Upper lobe of left lung (tissue), 6 donors: ENCODE data around the gene BRD1. TPM values are rescaled to one million over a fixed set of nuclear protein-coding genes. Genes with fewer than 3 reads are reported as not detected.

Experiments used
- ATAC-seq, 2 donors: fragments of 200-7000 bp; cut with Tn5 transposase; one replicate each; pipeline ENCODE4 v1.9.1; 2022; ENCODE audit warnings: mild to moderate bottlenecking in 2 of 2, moderate library complexity in 2 of 2; ENCODE audit not compliant: low FRiP score in 2 of 2
- DNase-seq, 2 donors: peaks; one replicate each; pipeline ENCODE4 v3.0.0-alpha.2; 2019 to 2020
- H3K27ac ChIP-seq, 4 donors: fragments of 200-600 bp; sonication (generic); one replicate each; pipeline ENCODE4 v1.5.1; 2016 to 2019
- H3K27me3 ChIP-seq, 4 donors: fragments of 200-600 bp; sonication (generic); one replicate each; pipeline ENCODE4 v1.5.1; 2017 to 2019
- H3K36me3 ChIP-seq, 4 donors: fragments of 200-600 bp; sonication (generic); one replicate each; pipeline ENCODE4 v1.5.1; 2016 to 2019
- H3K4me1 ChIP-seq, 4 donors: fragments of 200-600 bp; sonication (generic); one replicate each; pipeline ENCODE4 v1.5.1; 2018 to 2019
- H3K4me3 ChIP-seq, 4 donors: fragments of 200-600 bp; sonication (generic); one replicate each; pipeline ENCODE4 v1.5.1; 2017 to 2019; ENCODE audit warnings: mild to moderate bottlenecking in 2 of 4, moderate library complexity in 1 of 4
- H3K9me3 ChIP-seq, 4 donors: fragments of 200-600 bp; sonication (generic); one replicate each; pipeline ENCODE4 v1.5.1; 2018 to 2019
- EP300 ChIP-seq, 4 donors: sonication (generic); formaldehyde crosslinking; IDR thresholded peaks; one replicate each; pipeline ENCODE4 v1.5.1; 2017; ENCODE audit warnings: antibody characterized with exemption in 4 of 4, control low read depth in 2 of 4
- POLR2A ChIP-seq, 4 donors: fragments of 450-650 bp; IDR thresholded peaks; one replicate each; pipeline ENCODE4 v1.5.1; 2016 to 2017; ENCODE audit warnings: antibody characterized with exemption in 4 of 4, mild to moderate bottlenecking in 2 of 4
- POLR2AphosphoS5 ChIP-seq, 2 donors: sonication (generic); formaldehyde crosslinking; IDR thresholded peaks; one replicate each; pipeline ENCODE4 v1.5.1; 2017; ENCODE audit warnings: antibody characterized with exemption in 2 of 2
- WGBS, 2 donors: methylation state at CpG; one replicate each; pipeline ENCODE4 v1.1.5; 2017 to 2018; 5-methylcytosine and 5-hydroxymethylcytosine counted together
- total RNA-seq, 6 donors: library from RNA; depleted of rRNA in 4 of 6; stranded (reverse); fragments of >200 nt in 4 of 6; gene quantifications; one replicate each; pipeline versions ENCODE4 v1.1.0 to v1.2.1, GENCODE V29; 2016 to 2021
- TF ChIP-seq, protein P1 (sequence below), 6 experiments: fragments of 450-650 bp in 4 of 6; fragments of 200-600 bp in 2 of 6; sonication (generic) in 2 of 6; IDR thresholded peaks; one replicate each; pipeline ENCODE4 v1.5.1; 2016 to 2019; ENCODE audit warnings: antibody characterized with exemption in 6 of 6
- donor health status: DM: no; HTN: no; CAD: no; lungs with moderate emphysema.
- donor health status: DM: no; HTN: yes; CAD: no; lungs with severe emphysema.

Gene BRD1
- total RNA-seq, 6 donors from 2014 or later, result 38.9 to 141 (median 43.0) TPM

DNA sequence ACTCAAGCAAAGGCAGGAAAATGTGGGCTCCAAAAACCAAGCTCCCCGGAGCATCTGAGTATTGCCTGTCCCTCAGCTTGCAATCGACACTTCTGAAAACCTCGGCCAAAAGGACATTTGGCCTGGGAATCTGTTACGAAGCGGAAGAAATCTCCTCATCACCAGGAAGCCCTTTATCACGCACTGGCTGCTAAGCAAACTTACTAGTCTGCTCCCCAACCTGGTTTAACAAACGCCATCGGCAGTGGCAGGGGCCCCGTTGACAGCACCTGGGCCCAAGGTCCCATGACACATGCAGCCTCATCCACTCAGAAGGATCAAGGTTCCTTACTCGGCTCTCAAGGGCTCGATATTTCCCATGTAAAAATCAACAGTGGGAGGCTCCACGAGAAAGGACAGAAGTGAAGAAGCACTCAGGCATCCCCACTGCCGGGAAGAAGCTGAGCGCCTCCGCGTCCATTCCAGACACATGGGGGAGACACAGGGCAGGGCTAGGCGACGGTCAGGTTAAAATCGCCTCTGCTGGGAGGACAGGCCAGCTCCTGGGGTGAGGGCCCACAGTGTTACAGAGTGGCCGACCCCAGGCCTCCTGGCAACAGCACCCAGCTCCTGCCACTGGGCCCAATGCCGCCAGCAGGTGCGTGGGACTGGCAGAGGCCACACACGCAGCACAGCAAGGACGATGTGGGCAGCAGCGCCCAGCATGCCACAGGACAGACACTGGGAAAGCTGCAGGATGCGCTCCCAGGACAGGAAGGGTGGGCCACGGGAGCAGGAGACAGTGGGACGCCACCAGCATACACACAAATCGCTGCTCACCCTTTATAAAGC is 27.1 kb downstream of the BRD1 start:
- peaks cover 17 to 47% (median 37%) of the 10 kb centered on the region in 4 donors for H3K4me1 ChIP-seq
- H3K9me3 ChIP-seq, result no peaks in the 10 kb centered on the region
- H3K27me3 ChIP-seq, result no peaks in the 10 kb centered on the region
- 66 to 74% methylated on average over 12 to 29 of the region's 29 CpGs for WGBS, 2 donors
- H3K27ac ChIP-seq, result peak overlapping the region; percentile 8 to 86 (median 74)
- DNase-seq (peak in 1 of 2 donors; percentile 77), ATAC-seq (no peak)
- H3K4me3 ChIP-seq, result no peak overlapping the region
- peaks cover 25 to 81% (median 58%) of the 10 kb centered on the region in 4 donors for H3K36me3 ChIP-seq
- peak in 1 of 4 donors; percentile 28 for TF ChIP-seq EP300 (IDR thresholded peaks at IDR 0.05)
- peak in 1 of 2 donors; percentile 36 for TF ChIP-seq POLR2AphosphoS5 (IDR thresholded peaks at IDR 0.05)
- TF ChIP-seq, protein P1, sequence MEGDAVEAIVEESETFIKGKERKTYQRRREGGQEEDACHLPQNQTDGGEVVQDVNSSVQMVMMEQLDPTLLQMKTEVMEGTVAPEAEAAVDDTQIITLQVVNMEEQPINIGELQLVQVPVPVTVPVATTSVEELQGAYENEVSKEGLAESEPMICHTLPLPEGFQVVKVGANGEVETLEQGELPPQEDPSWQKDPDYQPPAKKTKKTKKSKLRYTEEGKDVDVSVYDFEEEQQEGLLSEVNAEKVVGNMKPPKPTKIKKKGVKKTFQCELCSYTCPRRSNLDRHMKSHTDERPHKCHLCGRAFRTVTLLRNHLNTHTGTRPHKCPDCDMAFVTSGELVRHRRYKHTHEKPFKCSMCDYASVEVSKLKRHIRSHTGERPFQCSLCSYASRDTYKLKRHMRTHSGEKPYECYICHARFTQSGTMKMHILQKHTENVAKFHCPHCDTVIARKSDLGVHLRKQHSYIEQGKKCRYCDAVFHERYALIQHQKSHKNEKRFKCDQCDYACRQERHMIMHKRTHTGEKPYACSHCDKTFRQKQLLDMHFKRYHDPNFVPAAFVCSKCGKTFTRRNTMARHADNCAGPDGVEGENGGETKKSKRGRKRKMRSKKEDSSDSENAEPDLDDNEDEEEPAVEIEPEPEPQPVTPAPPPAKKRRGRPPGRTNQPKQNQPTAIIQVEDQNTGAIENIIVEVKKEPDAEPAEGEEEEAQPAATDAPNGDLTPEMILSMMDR (IDR thresholded peaks at IDR 0.05), result peak in 1 of 6 experiments; percentile 21
- TF ChIP-seq POLR2A (IDR thresholded peaks at IDR 0.05), result no peak

DNA sequence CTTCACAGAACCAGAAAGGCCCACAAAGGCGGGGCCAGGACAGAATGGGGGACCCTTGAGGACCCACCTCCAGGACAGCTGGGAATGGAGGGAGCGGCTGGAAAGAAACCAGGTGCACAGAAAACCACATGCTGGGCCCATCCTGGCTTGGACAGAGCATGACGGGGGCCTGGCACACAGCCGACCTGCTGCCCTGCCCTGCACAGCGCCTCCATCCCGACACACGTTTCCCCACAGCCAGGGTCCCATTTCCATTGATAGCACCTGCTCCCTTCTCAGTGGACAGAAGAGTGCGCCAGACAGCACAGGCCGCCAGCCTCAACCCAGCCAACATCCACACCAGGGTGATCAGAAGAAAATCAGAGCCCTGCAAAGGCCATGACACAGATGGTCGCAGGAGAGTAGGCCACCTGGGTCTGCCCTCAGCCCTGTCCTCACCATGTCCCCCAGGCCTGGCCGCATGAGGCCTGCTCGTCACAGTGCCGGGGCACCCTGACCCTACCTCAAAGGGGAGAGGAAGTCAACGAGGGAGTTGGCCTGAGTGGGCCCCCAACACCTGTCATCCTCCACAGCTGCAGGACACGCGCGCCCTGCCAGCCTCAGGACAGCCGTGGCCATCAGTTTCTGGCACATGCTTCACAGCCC is 28.1 kb downstream of the BRD1 start:
- peak overlapping the region; percentile 8 to 86 (median 60) for H3K27ac ChIP-seq
- DNase-seq (peak in 1 of 2 donors; percentile 68), ATAC-seq (peak in 1 of 2 donors; percentile 52)
- no peak overlapping the region for H3K4me3 ChIP-seq
- peaks cover 29 to 83% (median 64%) of the 10 kb centered on the region in 4 donors for H3K36me3 ChIP-seq
- peaks cover 17 to 42% (median 35%) of the 10 kb centered on the region in 4 donors for H3K4me1 ChIP-seq
- no peaks in the 10 kb centered on the region for H3K9me3 ChIP-seq
- no peaks in the 10 kb centered on the region for H3K27me3 ChIP-seq
- WGBS, 2 donors, result 86 to 91% methylated on average over 7 to 18 of the region's 18 CpGs
- TF ChIP-seq POLR2A (IDR thresholded peaks at IDR 0.05), result no peak
- TF ChIP-seq, protein P1 (IDR thresholded peaks at IDR 0.05), result no peak
- TF ChIP-seq EP300 (IDR thresholded peaks at IDR 0.05), result no peak
- TF ChIP-seq POLR2AphosphoS5 (IDR thresholded peaks at IDR 0.05), result no peak

DNA sequence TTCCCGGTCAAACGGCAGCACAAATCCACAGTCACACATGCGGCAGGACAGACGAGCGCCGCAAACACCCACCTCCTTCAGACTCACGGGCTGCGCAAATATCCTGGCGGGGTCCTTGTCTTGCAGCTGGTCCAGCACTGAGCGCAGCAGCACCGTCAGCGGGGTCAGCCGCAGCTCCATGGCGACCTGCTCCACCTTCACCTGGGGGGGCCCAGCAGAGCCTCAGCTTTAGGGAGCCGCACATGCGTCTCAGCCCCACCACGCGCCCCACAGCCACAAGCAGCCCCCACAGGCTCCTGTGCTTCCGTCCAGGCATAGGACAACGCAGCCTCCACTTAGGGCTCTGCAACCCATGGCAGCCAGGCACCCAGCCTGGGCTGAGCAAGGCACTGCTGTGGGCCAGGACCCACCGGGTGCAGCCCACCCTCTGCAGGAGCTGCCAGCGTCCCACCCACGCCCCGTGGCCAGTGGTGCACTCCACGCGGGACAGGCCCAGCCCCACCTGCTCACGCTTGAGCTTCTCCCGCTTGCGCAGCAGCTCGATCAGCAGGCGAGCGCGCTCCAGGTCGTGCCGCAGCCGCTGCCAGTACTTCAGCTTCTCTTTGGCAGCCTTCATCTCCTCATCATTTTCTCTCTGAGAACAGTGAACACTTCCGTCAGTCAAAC is 29.1 kb downstream of the BRD1 start:
- Histone ChIP-seq H3K36me3 (peaks cover 34 to 83% (median 69%) of the 10 kb centered on the region in 4 donors), H3K4me1 (peaks cover 17 to 37% (median 31%) of the 10 kb centered on the region in 4 donors), H3K27ac (peak overlapping the region in 1 of 4 donors; percentile 83), H3K27me3 (no peaks in the 10 kb centered on the region), H3K4me3 (no peak overlapping the region), H3K9me3 (no peaks in the 10 kb centered on the region)
- TF ChIP-seq POLR2AphosphoS5 (IDR thresholded peaks at IDR 0.05), result no peak
- TF ChIP-seq POLR2A (IDR thresholded peaks at IDR 0.05), result no peak
- TF ChIP-seq, protein P1 (IDR thresholded peaks at IDR 0.05), result no peak
- TF ChIP-seq EP300 (IDR thresholded peaks at IDR 0.05), result no peak
- ATAC-seq (no peak), DNase-seq (peak in 1 of 2 donors; percentile 79)
- WGBS, 2 donors, result 96% methylated on average over 33 to 37 of the region's 37 CpGs

DNA sequence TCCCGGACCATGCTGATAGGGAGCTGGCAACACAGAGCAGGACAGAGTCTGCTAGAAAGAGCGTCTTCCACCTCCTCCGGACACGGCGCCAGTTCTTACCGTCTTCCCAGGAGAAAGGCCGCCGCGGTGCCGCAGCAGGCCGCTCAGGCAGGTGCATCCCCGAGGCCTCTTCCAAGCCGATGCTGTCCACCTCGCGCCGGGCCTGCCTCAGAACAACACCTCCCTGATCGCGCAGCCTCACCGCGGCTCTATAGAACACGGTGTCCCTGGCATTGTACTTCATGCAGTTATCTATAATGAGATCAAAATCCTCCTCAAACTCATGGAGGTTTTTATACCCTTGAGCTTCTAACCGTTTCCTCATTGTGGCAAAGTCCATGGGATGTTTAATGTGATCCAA is 30.0 kb downstream of the BRD1 start:
- peaks cover 44 to 83% (median 71%) of the 10 kb centered on the region in 4 donors for H3K36me3 ChIP-seq
- H3K4me3 ChIP-seq, result no peak overlapping the region
- WGBS, 2 donors, result 93 to 94% methylated on average over 22 of the region's 22 CpGs
- H3K9me3 ChIP-seq, result no peaks in the 10 kb centered on the region
- DNase-seq, result no peak
- ATAC-seq, result no peak
- H3K4me1 ChIP-seq, result peaks cover 17 to 29% (median 22%) of the 10 kb centered on the region in 4 donors
- H3K27me3 ChIP-seq, result no peaks in the 10 kb centered on the region
- H3K27ac ChIP-seq, result no peak overlapping the region
- TF ChIP-seq EP300 (IDR thresholded peaks at IDR 0.05) (no peak), POLR2AphosphoS5 (IDR thresholded peaks at IDR 0.05) (no peak), POLR2A (IDR thresholded peaks at IDR 0.05) (no peak)
- TF ChIP-seq, protein P1 (IDR thresholded peaks at IDR 0.05), result no peak
